GM23248 (cell line): Measurements from ENCODE around the gene POM121C.
"Not testable (repeated sequence)": the region's sequence is repeated elsewhere in the genome, so short reads cannot be mapped to it uniquely, and the experiment has no call there.

ENCODE experiments used
- EZH2 ChIP-seq: fragments of 200-600 bp; sonication (generic); IDR thresholded peaks from 2 replicates; pipeline ENCODE4 v1.6.1; 2018; ENCODE audit warnings: antibody characterized with exemption, mild to moderate bottlenecking; ENCODE audit not compliant: insufficient read depth, poor library complexity, severe bottlenecking
- EZH2phosphoT487 ChIP-seq: fragments of 200-600 bp; sonication (generic); IDR thresholded peaks from 2 replicates; pipeline ENCODE4 v1.6.1; 2018; ENCODE audit warnings: antibody characterized with exemption, moderate library complexity, mild to moderate bottlenecking, low read depth; ENCODE audit not compliant: insufficient read depth

DNA sequence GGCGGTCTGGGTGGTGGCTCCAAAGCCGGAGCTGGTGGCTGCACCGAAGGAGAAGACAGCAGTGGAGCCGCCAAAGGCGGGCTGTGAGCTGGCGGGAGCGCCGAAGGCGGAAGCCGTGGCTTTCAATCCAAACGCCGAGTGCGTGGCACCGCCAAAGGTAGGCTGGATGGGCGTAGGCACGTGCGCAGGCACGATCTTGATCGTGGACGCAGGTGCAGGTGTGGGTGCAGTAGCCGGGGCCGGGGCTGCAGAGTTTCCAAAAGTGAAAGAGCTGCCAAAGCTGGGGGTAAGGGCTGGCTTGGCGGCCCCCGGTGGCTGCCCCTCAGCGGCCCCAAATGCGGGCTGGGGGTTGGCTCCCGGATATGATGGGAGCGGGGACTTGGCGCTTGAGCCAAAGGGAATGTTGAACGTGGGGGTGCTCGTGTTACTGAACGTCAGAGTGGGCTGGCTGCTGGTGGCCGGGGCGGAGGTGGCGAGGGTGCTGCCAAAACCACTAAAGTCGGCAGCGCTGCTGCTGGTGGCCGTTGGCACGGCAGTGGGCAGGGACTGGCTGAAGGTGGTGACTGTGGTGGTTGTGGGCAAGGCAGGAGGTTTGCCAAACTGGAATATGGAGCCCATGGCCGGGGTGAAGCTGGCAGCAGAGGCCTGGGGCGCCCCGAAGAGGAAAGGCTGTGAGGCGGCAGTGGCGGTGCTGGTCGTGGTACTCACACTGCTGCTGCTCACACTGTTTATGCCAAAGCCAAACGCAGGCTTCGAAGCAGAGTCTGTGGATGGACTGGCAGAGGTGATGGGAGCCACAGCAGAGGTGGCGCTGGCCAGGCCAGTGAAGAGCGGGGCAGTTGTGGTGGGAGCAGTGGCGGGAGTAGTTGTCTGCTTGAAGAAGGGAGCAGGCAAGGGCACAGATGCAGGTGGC is 64.0 kb downstream of the POM121C start:
- TF ChIP-seq EZH2, EZH2phosphoT487: not testable (repeated sequence)
